DMS153 treated with DMSO at 0.1 percent for 48 hours (cell line): ENCODE data around the gene CYB5D1.
A peak's percentile ranks its signal among the peaks of the same experiment; 100 is the strongest.

ENCODE experiments used
- DNase-seq: peaks from one replicate; lab custom pipeline; 2025; ENCODE audit not compliant: unreplicated experiment; lab: John Stamatoyannopoulos, UW

Gene CYB5D1

GRCh38 chr17:7885367-7886226 lies 27.8 kb downstream of the CYB5D1 start:
- no peak for DNase-seq

- DNase-seq = peak; percentile 32
Measured at GRCh38 chr17:7886227-7887037, 28.6 kb downstream of the CYB5D1 start.

GRCh38 chr17:7887038-7887481 lies 29.3 kb downstream of the CYB5D1 start:
- DNase-seq = no peak

DNA sequence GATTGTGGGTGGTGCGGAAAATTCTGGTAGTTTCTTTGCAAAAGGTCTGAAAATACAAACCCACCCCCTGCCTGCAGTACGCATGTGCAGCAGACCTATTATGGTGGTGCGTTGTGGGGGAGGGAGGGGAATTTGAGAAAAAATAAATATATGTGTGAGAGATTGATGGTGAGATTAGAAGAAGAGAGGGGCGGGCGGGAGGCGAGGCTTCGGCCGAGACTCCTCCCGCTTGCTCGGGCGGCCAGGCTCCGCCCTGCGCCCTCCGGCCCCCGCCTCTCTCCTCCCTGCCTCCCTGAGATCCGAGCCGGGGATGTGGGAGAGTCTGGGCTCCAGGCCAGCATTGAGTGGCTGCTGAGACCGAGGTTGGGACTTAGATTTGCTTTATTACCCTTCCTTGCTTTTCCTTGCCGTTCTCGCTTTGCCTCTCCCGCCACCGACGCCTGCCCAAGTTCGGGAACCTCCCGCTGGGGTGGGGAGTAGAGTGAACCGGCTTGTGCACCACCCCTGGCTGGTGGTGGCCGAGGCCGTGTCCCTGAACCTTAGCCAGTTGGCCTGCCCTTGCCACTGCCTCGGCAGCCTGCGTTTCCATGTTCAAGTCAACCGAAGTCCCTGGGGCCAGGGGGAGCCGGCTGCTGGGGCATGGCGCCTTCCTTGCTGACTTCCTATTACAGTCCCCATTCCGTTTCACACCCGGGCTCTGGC lies 29.8 kb downstream of the CYB5D1 start:
- DNase-seq = peak; percentile 67

GRCh38 chr17:7888184-7888920 lies 30.5 kb downstream of the CYB5D1 start, which contains the start of gene CHD3:
TSS of gene CHD3 (plus strand) at chr17:7888789. CDS start at chr17:7889001, 212 bp downstream.
- DNase-seq = no peak

GRCh38 chr17:7889166-7889955 lies 31.6 kb downstream of the CYB5D1 start:
- DNase-seq = peak; percentile 74

GRCh38 chr17:7893187-7893880 lies 35.5 kb downstream of the CYB5D1 start:
- DNase-seq = no peak

GRCh38 chr17:7894226-7894625 lies 36.4 kb downstream of the CYB5D1 start:
- no peak for DNase-seq

DNA sequence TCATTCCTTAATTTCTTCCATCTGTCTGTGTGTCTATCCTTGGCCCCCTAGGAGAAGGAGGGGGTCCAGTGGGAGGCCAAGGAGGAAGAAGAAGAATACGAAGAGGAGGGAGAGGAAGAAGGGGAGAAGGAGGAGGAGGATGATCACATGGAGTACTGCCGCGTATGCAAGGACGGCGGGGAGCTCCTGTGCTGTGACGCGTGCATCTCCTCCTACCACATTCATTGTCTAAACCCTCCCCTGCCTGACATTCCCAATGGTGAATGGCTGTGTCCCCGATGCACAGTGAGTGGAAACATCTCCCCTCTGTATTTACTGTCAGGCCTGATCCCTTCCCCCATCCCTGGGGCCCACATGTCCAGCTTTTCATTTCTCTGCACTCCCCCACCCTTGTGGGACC lies 37.1 kb downstream of the CYB5D1 start:
- no peak for DNase-seq

- no peak for DNase-seq
Measured at GRCh38 chr17:7897090-7897489, 39.3 kb downstream of the CYB5D1 start.

GRCh38 chr17:7897773-7898172 lies 40.0 kb downstream of the CYB5D1 start:
- DNase-seq = no peak

DNA sequence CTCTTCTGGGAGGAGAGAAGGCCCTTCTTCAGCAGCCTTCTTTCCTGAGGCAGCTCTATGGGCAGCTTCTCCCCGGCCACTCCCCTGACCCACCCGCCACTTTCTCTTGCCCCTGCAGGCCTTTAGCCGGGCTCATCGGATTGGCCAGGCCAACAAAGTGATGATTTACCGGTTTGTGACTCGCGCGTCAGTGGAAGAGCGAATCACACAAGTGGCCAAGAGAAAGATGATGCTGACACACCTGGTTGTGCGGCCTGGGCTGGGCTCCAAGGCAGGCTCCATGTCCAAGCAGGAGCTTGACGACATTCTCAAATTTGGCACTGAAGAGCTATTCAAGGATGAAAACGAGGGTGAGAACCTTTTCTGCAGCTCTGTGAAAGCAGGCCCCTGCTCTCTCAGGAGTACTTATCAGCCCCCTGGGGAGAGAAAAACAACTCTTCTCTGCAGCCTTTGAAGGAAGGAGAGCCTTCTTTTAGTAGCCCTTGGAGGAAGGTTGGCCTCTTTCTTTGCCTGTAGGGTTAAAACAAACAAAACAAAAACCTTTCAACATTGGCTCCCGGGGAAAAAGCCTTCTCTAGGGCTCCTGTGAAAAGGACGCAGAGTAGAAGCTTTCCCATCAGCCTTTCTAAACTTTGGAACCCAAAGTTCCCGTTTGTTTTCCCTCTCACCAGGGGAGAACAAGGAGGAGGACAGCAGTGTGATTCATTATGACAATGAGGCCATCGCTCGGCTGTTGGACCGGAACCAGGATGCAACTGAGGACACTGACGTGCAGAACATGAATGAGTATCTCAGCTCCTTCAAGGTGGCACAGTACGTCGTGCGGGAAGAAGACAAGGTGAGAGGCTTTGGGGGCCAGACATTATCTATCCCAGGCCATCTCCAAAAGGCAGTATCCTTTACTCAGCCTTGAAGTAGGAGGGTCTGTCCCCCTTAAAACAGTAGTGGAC lies 45.6 kb downstream of the CYB5D1 start:
- DNase-seq = no peak

- DNase-seq = no peak
Measured at GRCh38 chr17:7909089-7909488, 51.3 kb downstream of the CYB5D1 start.

DNA sequence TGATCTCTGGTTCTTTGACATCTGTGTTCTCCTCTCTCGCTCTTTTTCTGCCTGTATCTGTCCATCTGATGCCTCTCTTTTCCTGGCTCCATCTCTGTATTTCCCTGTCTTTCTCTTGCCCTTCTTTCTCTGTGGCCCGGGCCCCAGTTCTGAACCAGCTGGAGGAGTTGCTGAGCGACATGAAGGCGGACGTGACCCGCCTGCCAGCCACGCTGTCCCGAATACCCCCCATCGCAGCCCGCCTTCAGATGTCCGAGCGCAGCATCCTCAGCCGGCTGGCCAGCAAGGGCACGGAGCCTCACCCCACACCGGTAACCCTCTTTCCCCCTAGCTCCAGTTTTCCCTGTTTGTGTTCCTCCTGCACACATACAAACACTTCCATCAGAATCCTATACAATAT lies 52.5 kb downstream of the CYB5D1 start:
- no peak for DNase-seq

- no peak for DNase-seq
Measured at GRCh38 chr17:7910711-7911110, 52.9 kb downstream of the CYB5D1 start.

DNA sequence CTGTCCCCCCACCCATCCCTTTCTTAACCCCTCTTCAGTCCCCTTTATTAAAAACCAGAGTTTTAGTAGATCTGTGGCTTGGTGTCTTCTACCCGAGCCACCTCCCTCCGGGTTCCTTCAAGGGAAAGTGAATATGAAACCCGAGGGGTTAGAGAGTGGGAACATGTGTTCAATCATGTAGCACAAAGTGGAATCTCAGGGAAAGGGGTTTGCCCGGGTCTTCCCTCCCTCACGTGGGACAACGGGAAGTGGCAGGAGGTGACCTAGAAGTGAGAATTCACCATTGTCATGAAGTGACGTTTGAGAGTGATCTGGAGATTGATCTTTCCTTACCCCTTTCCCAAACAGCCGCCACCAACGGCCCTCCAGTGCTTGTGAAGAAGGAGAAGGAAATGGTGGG lies 53.3 kb downstream of the CYB5D1 start:
- no peak for DNase-seq
